H9 (cell line): ENCODE data around the gene MCM3AP. TPM values are rescaled to one million over a fixed set of nuclear protein-coding genes. Genes with fewer than 3 reads are reported as not detected.

Experiments
- DNase-seq: peaks from one replicate; pipeline ENCODE4 v3.0.0-alpha.2; 2017
- H2AFZ ChIP-seq: one replicate; pipeline ENCODE4 v1.6.1; 2013; ENCODE audit warnings: mild to moderate bottlenecking, low read length, control low read depth, moderate library complexity
- H2AK5ac ChIP-seq: 2 replicates; pipeline ENCODE4 v1.6.1; 2013; ENCODE audit warnings: low read length, control low read depth, mixed read lengths; ENCODE audit not compliant: insufficient read length
- H2BK120ac ChIP-seq: one replicate; pipeline ENCODE4 v1.6.1; 2013; ENCODE audit warnings: low read depth, mild to moderate bottlenecking, low read length, control low read depth, inconsistent platforms; ENCODE audit not compliant: poor library complexity, severe bottlenecking
- H2BK12ac ChIP-seq: 2 replicates; pipeline ENCODE4 v1.6.1; 2013; ENCODE audit warnings: low read length, control low read depth, mixed read lengths, low read depth; ENCODE audit not compliant: insufficient read length
- H2BK15ac ChIP-seq: 2 replicates; pipeline ENCODE4 v1.6.1; 2013; ENCODE audit warnings: low read depth, low read length, control low read depth
- H2BK20ac ChIP-seq: one replicate; pipeline ENCODE4 v1.6.1; 2013; ENCODE audit warnings: low read depth, mild to moderate bottlenecking, low read length, control low read depth, inconsistent platforms; ENCODE audit not compliant: poor library complexity, severe bottlenecking
- H2BK5ac ChIP-seq: 2 replicates; pipeline ENCODE4 v1.6.1; 2013; ENCODE audit warnings: low read length, control low read depth, mixed read lengths; ENCODE audit not compliant: insufficient read length
- H3K14ac ChIP-seq: 2 replicates; pipeline ENCODE4 v1.6.1; 2013; ENCODE audit warnings: low read length, control low read depth; ENCODE audit not compliant: insufficient read depth
- H3K18ac ChIP-seq: 2 replicates; pipeline ENCODE4 v1.6.1; 2013; ENCODE audit warnings: low read depth, mild to moderate bottlenecking, mixed read lengths, low read length, control low read depth; ENCODE audit not compliant: insufficient read length
- H3K23ac ChIP-seq: 2 replicates; pipeline ENCODE4 v1.6.1; 2013; ENCODE audit warnings: low read length, control low read depth, mixed read lengths, low read depth; ENCODE audit not compliant: insufficient read length
- H3K23me2 ChIP-seq: 2 replicates; pipeline ENCODE4 v1.6.1; 2013; ENCODE audit warnings: low read depth, mild to moderate bottlenecking, mixed read lengths, low read length, control low read depth; ENCODE audit not compliant: insufficient read length, poor library complexity, severe bottlenecking
- H3K27ac ChIP-seq: 2 replicates; pipeline ENCODE4 v1.5.1; 2013; ENCODE audit warnings: low read length, control low read depth, mixed read lengths, low read depth; ENCODE audit not compliant: insufficient read length
- H3K27me3 ChIP-seq: 2 replicates; pipeline ENCODE4 v1.6.1; 2013; ENCODE audit warnings: low read length, control low read depth, inconsistent platforms; ENCODE audit not compliant: insufficient read depth
- H3K4ac ChIP-seq: 2 replicates; pipeline ENCODE4 v1.6.1; 2013; ENCODE audit warnings: low read depth, mild to moderate bottlenecking, control low read depth, inconsistent platforms, low read length, moderate library complexity
- H3K4me1 ChIP-seq: 2 replicates; pipeline ENCODE4 v1.6.1; 2013; ENCODE audit warnings: low read length, control low read depth, inconsistent platforms; ENCODE audit not compliant: insufficient read depth
- H3K4me2 ChIP-seq: 2 replicates; pipeline ENCODE4 v1.6.1; 2013; ENCODE audit warnings: low read length, control low read depth, mixed read lengths; ENCODE audit not compliant: insufficient read length, insufficient read depth
- H3K56ac ChIP-seq: 2 replicates; pipeline ENCODE4 v1.6.1; 2013; ENCODE audit warnings: low read depth, mild to moderate bottlenecking, mixed read lengths, low read length, control low read depth; ENCODE audit not compliant: insufficient read length
- H3K79me1 ChIP-seq: 2 replicates; pipeline ENCODE4 v1.6.1; 2013; ENCODE audit warnings: low read depth, mild to moderate bottlenecking, moderate library complexity, low read length, control low read depth, inconsistent platforms; ENCODE audit not compliant: insufficient read depth, poor library complexity, severe bottlenecking
- H3K79me2 ChIP-seq: 2 replicates; pipeline ENCODE4 v1.6.1; 2013; ENCODE audit warnings: low read length, control low read depth, inconsistent platforms; ENCODE audit not compliant: insufficient read depth
- H3K9ac ChIP-seq: 2 replicates; pipeline ENCODE4 v1.6.1; 2013; ENCODE audit warnings: low read length, control low read depth, mixed read lengths; ENCODE audit not compliant: insufficient read length; ENCODE audit errors: extremely low read depth
- H3K9me3 ChIP-seq: one replicate; pipeline ENCODE4 v1.6.1; 2013; ENCODE audit warnings: low read depth, low read length, inconsistent platforms; ENCODE audit not compliant: control insufficient read depth
- H3T11ph ChIP-seq: one replicate; pipeline ENCODE4 v1.6.1; 2013; ENCODE audit warnings: mild to moderate bottlenecking, low read length, control low read depth, inconsistent platforms
- H4K20me1 ChIP-seq: one replicate; pipeline ENCODE4 v1.6.1; 2013; ENCODE audit not compliant: control insufficient read depth, insufficient read length, insufficient read depth
- H4K5ac ChIP-seq: 2 replicates; pipeline ENCODE4 v1.6.1; 2013; ENCODE audit warnings: low read depth, mild to moderate bottlenecking, mixed read lengths, low read length, control low read depth; ENCODE audit not compliant: insufficient read length
- H4K8ac ChIP-seq: replicated peaks from 2 replicates; pipeline ENCODE4 v1.6.1; 2013; ENCODE audit warnings: low read length, control low read depth, mixed read lengths, low read depth; ENCODE audit not compliant: insufficient read length
- H4K91ac ChIP-seq: 2 replicates; pipeline ENCODE4 v1.6.1; 2013; ENCODE audit warnings: low read depth, mild to moderate bottlenecking, moderate library complexity, mixed read lengths, low read length, control low read depth; ENCODE audit not compliant: insufficient read length
- H3K27ac Mint-ChIP-seq, 3 experiments: 2 replicates in 2 of 3; 3 replicates in 1 of 3; pipeline ENCODE4 v1.8.0; 2020 to 2021; ENCODE audit warnings: mixed read lengths in 3 of 3, mild to moderate bottlenecking in 1 of 3, moderate library complexity in 1 of 3
- H3K27me3 Mint-ChIP-seq: 2 replicates; pipeline ENCODE4 v1.8.0; 2021; ENCODE audit warnings: low read depth, mild to moderate bottlenecking, moderate library complexity, mixed read lengths
- H3K36me3 Mint-ChIP-seq, 3 experiments: 2 replicates in 2 of 3; 3 replicates in 1 of 3; pipeline ENCODE4 v1.8.0; 2020 to 2021; ENCODE audit warnings: low read depth in 3 of 3, mixed read lengths in 3 of 3; ENCODE audit not compliant: insufficient read depth in 1 of 3
- H3K4me1 Mint-ChIP-seq, 2 experiments: 2 replicates each; pipeline ENCODE4 v1.8.0; 2020; ENCODE audit warnings: mixed read lengths in 2 of 2
- H3K4me3 Mint-ChIP-seq, 2 experiments: 2 replicates in 1 of 2; 3 replicates in 1 of 2; pipeline ENCODE4 v1.8.0; 2020 to 2021; ENCODE audit warnings: mild to moderate bottlenecking in 2 of 2, mixed read lengths in 2 of 2, moderate library complexity in 1 of 2
- H3K9me3 Mint-ChIP-seq, 2 experiments: 2 replicates in 1 of 2; 3 replicates in 1 of 2; pipeline ENCODE4 v1.8.0; 2020; ENCODE audit warnings: mild to moderate bottlenecking in 2 of 2, mixed read lengths in 2 of 2, moderate library complexity in 1 of 2
- WGBS: extraction: QIAGEN DNeasy Blood & Tissue Kit; methylation state at CpG from one replicate; pipeline ENCODE4 v1.1.7; 2013; ENCODE audit warnings: missing lambda C conversion rate, low lambda C conversion rate, mixed read lengths; ENCODE audit not compliant: insufficient read length; ENCODE audit errors: extremely low coverage; 5-methylcytosine and 5-hydroxymethylcytosine counted together
- total RNA-seq: library from RNA; stranded (reverse); gene quantifications from 2 replicates; pipeline ENCODE4 v1.2.1, GENCODE V29; 2021
- TF ChIP-seq, protein P1 (sequence below): fragments of 200-600 bp; sonication (generic); conservative IDR thresholded peaks from 3 replicates; pipeline ENCODE4 v1.8.0; 2021; ENCODE audit warnings: antibody characterized with exemption, mild to moderate bottlenecking

The MCM3AP gene
- total RNA-seq, 1 experiment from 2014 or later: 124 TPM

DNA sequence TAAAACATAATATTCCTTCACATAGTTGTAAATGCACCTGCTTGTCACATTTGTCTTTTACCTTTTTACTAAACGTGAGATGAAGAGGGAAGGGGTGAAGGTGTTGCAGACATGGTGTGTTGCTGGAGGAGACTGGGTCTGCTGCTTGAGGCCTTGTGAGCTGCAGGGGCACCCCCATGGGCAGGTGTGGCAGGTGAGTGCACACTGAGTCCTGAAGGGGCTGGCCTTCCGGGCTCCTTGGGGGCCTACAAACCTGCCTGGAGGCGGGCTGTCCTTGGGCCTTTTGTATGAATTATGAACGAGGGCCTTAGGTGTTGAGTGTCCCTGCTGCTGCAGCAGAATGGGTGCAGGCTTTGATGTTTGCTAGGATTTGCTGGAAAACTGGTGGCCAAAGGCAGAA is 42.3 kb upstream of the MCM3AP start:
- H4K20me1 ChIP-seq: no peaks in the 10 kb centered on the region
- no peak overlapping the region for H2AK5ac ChIP-seq
- WGBS: no CpG with 5 or more reads among the region's 4 CpGs
- no peak overlapping the region for H2BK20ac ChIP-seq
- peaks cover 8% of the 10 kb centered on the region for H3K23me2 ChIP-seq
- H3K27ac Mint-ChIP-seq: peak overlapping the region in 1 of 3 experiments; percentile 57; a peak in 1 of 7 replicates
- H2BK15ac ChIP-seq: no peak overlapping the region
- no peaks in the 10 kb centered on the region for H3K9me3 Mint-ChIP-seq
- H3K79me1 ChIP-seq: peaks cover 2% of the 10 kb centered on the region
- H3K27me3 ChIP-seq: no peaks in the 10 kb centered on the region
- H3K4me2 ChIP-seq: no peak overlapping the region
- H3K9ac ChIP-seq: no peak overlapping the region
- no peak overlapping the region for H3K23ac ChIP-seq
- H4K5ac ChIP-seq: no peak overlapping the region
- H3K4ac ChIP-seq: no peak overlapping the region
- H2AFZ ChIP-seq: no peak overlapping the region
- no peaks in the 10 kb centered on the region; the same call in 1 of the 2 replicates for H3K4me1 ChIP-seq
- H3K27ac ChIP-seq: no peak overlapping the region
- no peak overlapping the region for H2BK5ac ChIP-seq
- H2BK120ac ChIP-seq: no peak overlapping the region
- no peak overlapping the region for H3K18ac ChIP-seq
- H3K27me3 Mint-ChIP-seq: no peaks in the 10 kb centered on the region
- no peak overlapping the region for H2BK12ac ChIP-seq
- no peak overlapping the region for H3T11ph ChIP-seq
- H3K4me3 Mint-ChIP-seq: no peak overlapping the region
- peaks cover 39 to 60% (median 55%) of the 10 kb centered on the region in 3 experiments for H3K36me3 Mint-ChIP-seq
- TF ChIP-seq, protein P1, sequence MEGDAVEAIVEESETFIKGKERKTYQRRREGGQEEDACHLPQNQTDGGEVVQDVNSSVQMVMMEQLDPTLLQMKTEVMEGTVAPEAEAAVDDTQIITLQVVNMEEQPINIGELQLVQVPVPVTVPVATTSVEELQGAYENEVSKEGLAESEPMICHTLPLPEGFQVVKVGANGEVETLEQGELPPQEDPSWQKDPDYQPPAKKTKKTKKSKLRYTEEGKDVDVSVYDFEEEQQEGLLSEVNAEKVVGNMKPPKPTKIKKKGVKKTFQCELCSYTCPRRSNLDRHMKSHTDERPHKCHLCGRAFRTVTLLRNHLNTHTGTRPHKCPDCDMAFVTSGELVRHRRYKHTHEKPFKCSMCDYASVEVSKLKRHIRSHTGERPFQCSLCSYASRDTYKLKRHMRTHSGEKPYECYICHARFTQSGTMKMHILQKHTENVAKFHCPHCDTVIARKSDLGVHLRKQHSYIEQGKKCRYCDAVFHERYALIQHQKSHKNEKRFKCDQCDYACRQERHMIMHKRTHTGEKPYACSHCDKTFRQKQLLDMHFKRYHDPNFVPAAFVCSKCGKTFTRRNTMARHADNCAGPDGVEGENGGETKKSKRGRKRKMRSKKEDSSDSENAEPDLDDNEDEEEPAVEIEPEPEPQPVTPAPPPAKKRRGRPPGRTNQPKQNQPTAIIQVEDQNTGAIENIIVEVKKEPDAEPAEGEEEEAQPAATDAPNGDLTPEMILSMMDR: no peak
- H3K14ac ChIP-seq: no peak overlapping the region
- H4K8ac ChIP-seq: no peak overlapping the region
- H3K56ac ChIP-seq: no peak overlapping the region
- no peaks in the 10 kb centered on the region for H3K9me3 ChIP-seq
- H4K91ac ChIP-seq: no peak overlapping the region
- H3K79me2 ChIP-seq: peaks cover 7% of the 10 kb centered on the region; the same call in 1 of the 2 replicates
- peaks cover 11 to 12% of the 10 kb centered on the region in 2 experiments for H3K4me1 Mint-ChIP-seq
- DNase-seq: no peak
